Testis (tissue), 3 donors: ENCODE data around the gene ARID5B. TPM values are rescaled to one million over a fixed set of nuclear protein-coding genes. Genes with fewer than 3 reads are reported as not detected.

Source experiments
- DNase-seq: peaks from one replicate; pipeline ENCODE4 v3.0.0-alpha.2; 2019
- H3K27ac ChIP-seq, 2 donors: fragments of 200-600 bp; sonication (generic); one replicate each; pipeline ENCODE4 v1.5.1; 2019
- H3K27me3 ChIP-seq: fragments of 200-600 bp; sonication (generic); one replicate; pipeline ENCODE4 v1.5.1; 2019
- H3K36me3 ChIP-seq: fragments of 200-600 bp; sonication (generic); one replicate; pipeline ENCODE4 v1.5.1; 2017; ENCODE audit warnings: low read depth; ENCODE audit errors: missing control alignments
- H3K4me1 ChIP-seq: fragments of 200-600 bp; sonication (generic); one replicate; pipeline ENCODE4 v1.5.1; 2019
- H3K4me3 ChIP-seq, 2 donors: fragments of 200-600 bp; sonication (generic); one replicate each; pipeline ENCODE4 v1.5.1; 2017 to 2019
- H3K9me3 ChIP-seq: fragments of 200-600 bp; sonication (generic); one replicate; pipeline ENCODE4 v1.5.1; 2017
- CTCF ChIP-seq, 3 experiments: fragments of 450-650 bp in 2 of 3; fragments of 200-600 bp in 1 of 3; sonication (generic) in 1 of 3; IDR thresholded peaks; one replicate each; pipeline ENCODE4 v1.5.1; 2016 to 2019; ENCODE audit warnings: antibody characterized with exemption in 3 of 3, mild to moderate bottlenecking in 2 of 3, moderate library complexity in 1 of 3
- POLR2A ChIP-seq: fragments of 450-650 bp; IDR thresholded peaks from one replicate; pipeline ENCODE4 v1.6.1; 2017; ENCODE audit warnings: antibody characterized with exemption, mild to moderate bottlenecking, moderate library complexity
- WGBS, 2 donors: methylation state at CpG; one replicate each; pipeline ENCODE4 v1.1.5; 2018; 5-methylcytosine and 5-hydroxymethylcytosine counted together
- intact Hi-C: fragments of 100-400 bp; cut with DNase I; formaldehyde crosslinking; loops from one replicate; pipeline ENCODE4 v1.15.1; 2023; ENCODE audit warnings: low total_unique reads
- polyA plus RNA-seq: library from polyadenylated mRNA; stranded (reverse); fragments of 350-450 nt; fragmentation: Illumina TruSeq; extraction: RNeasy Lipid Tissue Mini Kit (QIAGEN cat#74804); gene quantifications from one replicate; pipeline ENCODE4 v1.2.3, GENCODE V29; 2014; ENCODE audit warnings: low read depth, low replicate concordance; ENCODE audit not compliant: insufficient read depth
- total RNA-seq, 2 donors: library from RNA; depleted of rRNA; stranded (reverse); fragments of >200 nt; gene quantifications; one replicate each; pipeline ENCODE4 v1.2.3, GENCODE V29; 2016

ARID5B gene
- total and polyA plus RNA-seq, 3 donors from 2014 or later: 14.3 to 73.6 (median 52.1) TPM

- H3K27me3 ChIP-seq: no peaks in the 10 kb centered on the region
- 74 to 77% methylated on average over 5 of the region's 5 CpGs for WGBS, 2 donors
Observed at GRCh38 chr10:62001898-62002297, 100.4 kb downstream of the ARID5B start.

GRCh38 chr10:62002753-62003152, 101.3 kb downstream of the ARID5B start:
- intact Hi-C loops: no loop called here
- H3K9me3 ChIP-seq: no peaks in the 10 kb centered on the region
- 86 to 87% methylated on average over 3 of the region's 3 CpGs for WGBS, 2 donors
- no peak for DNase-seq
- no peak overlapping the region for H3K4me3 ChIP-seq
- TF ChIP-seq CTCF (IDR thresholded peaks at IDR 0.05) (no peak), POLR2A (no peak)
- H3K36me3 ChIP-seq: no peaks in the 10 kb centered on the region
- no peak overlapping the region for H3K27ac ChIP-seq
- no peaks in the 10 kb centered on the region for H3K4me1 ChIP-seq
- no peaks in the 10 kb centered on the region for H3K27me3 ChIP-seq

More at GRCh38 chr10:62001898-62002297, 100.4 kb downstream of the ARID5B start:
- H3K9me3 ChIP-seq: no peaks in the 10 kb centered on the region
- H3K36me3 ChIP-seq: no peaks in the 10 kb centered on the region
- intact Hi-C loops: no loop called here
- H3K4me1 ChIP-seq: peaks cover under 1% of the 10 kb centered on the region
- no peak overlapping the region for H3K27ac ChIP-seq
- no peak for DNase-seq
- TF ChIP-seq CTCF (IDR thresholded peaks at IDR 0.05): no peak
- TF ChIP-seq POLR2A: no peak
- H3K4me3 ChIP-seq: no peak overlapping the region

- no peaks in the 10 kb centered on the region for H3K36me3 ChIP-seq
- 61 to 77% methylated on average over 3 of the region's 3 CpGs for WGBS, 2 donors
- TF ChIP-seq CTCF (IDR thresholded peaks at IDR 0.05) (no peak), POLR2A (no peak)
- H3K4me1 ChIP-seq: no peaks in the 10 kb centered on the region
- no peak for DNase-seq
- H3K9me3 ChIP-seq: no peaks in the 10 kb centered on the region
- no peak overlapping the region for H3K4me3 ChIP-seq
- no peak overlapping the region for H3K27ac ChIP-seq
- intact Hi-C loops: no loop called here
- no peaks in the 10 kb centered on the region for H3K27me3 ChIP-seq
Observed at GRCh38 chr10:62004042-62004441, 102.5 kb downstream of the ARID5B start.

GRCh38 chr10:62005281-62005680, 103.8 kb downstream of the ARID5B start:
- WGBS, 2 donors: 71 to 83% methylated on average over 2 of the region's 2 CpGs
- TF ChIP-seq POLR2A (no peak), CTCF (IDR thresholded peaks at IDR 0.05) (no peak)
- Histone ChIP-seq H3K4me3 (no peak overlapping the region), H3K9me3 (no peaks in the 10 kb centered on the region), H3K27ac (no peak overlapping the region), H3K27me3 (no peaks in the 10 kb centered on the region), H3K36me3 (no peaks in the 10 kb centered on the region), H3K4me1 (no peaks in the 10 kb centered on the region)
- DNase-seq: no peak
- intact Hi-C loops: no loop called here

GRCh38 chr10:62005687-62006086, 104.2 kb downstream of the ARID5B start:
- Histone ChIP-seq H3K4me3 (no peak overlapping the region), H3K27ac (no peak overlapping the region), H3K36me3 (no peaks in the 10 kb centered on the region), H3K9me3 (no peaks in the 10 kb centered on the region), H3K27me3 (no peaks in the 10 kb centered on the region), H3K4me1 (no peaks in the 10 kb centered on the region)
- intact Hi-C loops: no loop called here
- TF ChIP-seq POLR2A (no peak), CTCF (IDR thresholded peaks at IDR 0.05) (no peak)
- 56 to 57% methylated on average over 3 of the region's 3 CpGs for WGBS, 2 donors
- DNase-seq: no peak
